HEK293 (cell line): ENCODE data around the gene MEST.

ENCODE experiments used
- CTCF ChIA-PET: fragments of 350-600 bp; formaldehyde crosslinking; extraction: SDS; loops from one replicate; lab custom pipeline; 2021; ENCODE audit warnings: antibody characterized with exemption; lab: Yijun Ruan, JAX
- POLR2A ChIA-PET: fragments of 300-600 bp; formaldehyde crosslinking; extraction: SDS; loops from one replicate; lab custom pipeline; 2020; ENCODE audit warnings: antibody characterized with exemption, inconsistent platforms; lab: Yijun Ruan, JAX
- H3K27ac ChIP-seq: fragments of 200-500 bp; sonication (Bioruptor generic); 2 replicates; pipeline ENCODE4 v1.5.1; 2014; ENCODE audit warnings: low read depth, low read length, control low read depth, inconsistent platforms; ENCODE audit errors: extremely low read depth
- H3K36me3 ChIP-seq, 2 experiments: fragments of 200-500 bp in 1 of 2; sonication (Bioruptor generic) in 1 of 2; 1 replicate in 1 of 2; 2 replicates in 1 of 2; pipeline ENCODE4 v1.5.1; 2014 to 2017; ENCODE audit warnings: inconsistent platforms in 2 of 2, low read length in 2 of 2; ENCODE audit not compliant: control insufficient read depth in 2 of 2, insufficient read depth in 1 of 2
- H3K4me1 ChIP-seq: fragments of 200-500 bp; sonication (Bioruptor generic); 2 replicates; pipeline ENCODE4 v1.5.1; 2014; ENCODE audit warnings: mild to moderate bottlenecking, low read length, inconsistent platforms; ENCODE audit not compliant: control insufficient read depth, insufficient read depth
- H3K4me3 ChIP-seq: 2 replicates; pipeline ENCODE4 v1.5.1; 2011; ENCODE audit warnings: low read depth, mild to moderate bottlenecking, control low read depth, low read length, moderate library complexity
- H3K9me3 ChIP-seq: fragments of 200-500 bp; sonication (Bioruptor generic); 2 replicates; pipeline ENCODE4 v1.5.1; 2014; ENCODE audit warnings: low read depth, low read length, inconsistent platforms; ENCODE audit not compliant: control insufficient read depth, insufficient read depth
- BCL11A ChIP-seq: fragments of 450-650 bp; formaldehyde crosslinking; IDR thresholded peaks from 2 replicates; pipeline ENCODE4 v1.5.1; 2016; ENCODE audit warnings: low read depth, missing biosample characterization, missing genetic modification characterization
- BCL11B ChIP-seq: fragments of 450-650 bp; formaldehyde crosslinking; IDR thresholded peaks from 2 replicates; pipeline ENCODE4 v1.5.1; 2016; ENCODE audit warnings: low read depth, missing biosample characterization, missing genetic modification characterization
- GLIS1 ChIP-seq: fragments of 450-650 bp; formaldehyde crosslinking; IDR thresholded peaks from 2 replicates; pipeline ENCODE4 v1.5.1; 2016; ENCODE audit warnings: missing biosample characterization, missing genetic modification characterization
- IKZF3 ChIP-seq: fragments of 450-650 bp; IDR thresholded peaks from 2 replicates; pipeline ENCODE4 v1.5.0; 2018; ENCODE audit warnings: missing biosample characterization, mild to moderate bottlenecking, missing genetic modification characterization, moderate library complexity
- INSM2 ChIP-seq: fragments of 450-650 bp; formaldehyde crosslinking; IDR thresholded peaks from 2 replicates; pipeline ENCODE4 v1.5.1; 2016; ENCODE audit warnings: missing biosample characterization, missing genetic modification characterization
- KLF8 ChIP-seq: fragments of 450-650 bp; formaldehyde crosslinking; IDR thresholded peaks from 2 replicates; pipeline ENCODE4 v1.5.1; 2016; ENCODE audit warnings: missing biosample characterization, missing genetic modification characterization
- PRDM1 ChIP-seq: fragments of 450-650 bp; formaldehyde crosslinking; IDR thresholded peaks from 2 replicates; pipeline ENCODE4; 2016; ENCODE audit warnings: missing biosample characterization, missing genetic modification characterization
- ZEB2 ChIP-seq: fragments of 450-650 bp; formaldehyde crosslinking; IDR thresholded peaks from 2 replicates; pipeline ENCODE4 v1.5.1; 2016; ENCODE audit warnings: missing biosample characterization, missing genetic modification characterization
- ZNF10 ChIP-seq: fragments of 450-650 bp; formaldehyde crosslinking; IDR thresholded peaks from 2 replicates; pipeline ENCODE4 v1.5.1; 2017; ENCODE audit warnings: missing biosample characterization, missing genetic modification characterization
- ZNF133 ChIP-seq: fragments of 450-650 bp; formaldehyde crosslinking; IDR thresholded peaks from 2 replicates; pipeline ENCODE4 v1.5.1; 2016; ENCODE audit warnings: missing biosample characterization, missing genetic modification characterization
- ZNF169 ChIP-seq: fragments of 450-650 bp; formaldehyde crosslinking; IDR thresholded peaks from 2 replicates; pipeline ENCODE4 v1.5.1; 2016; ENCODE audit warnings: missing biosample characterization, missing genetic modification characterization
- ZNF174 ChIP-seq: fragments of 450-650 bp; formaldehyde crosslinking; IDR thresholded peaks from 2 replicates; pipeline ENCODE4 v1.5.0; 2017; ENCODE audit warnings: missing biosample characterization, mild to moderate bottlenecking, missing genetic modification characterization
- ZNF211 ChIP-seq: fragments of 450-650 bp; formaldehyde crosslinking; IDR thresholded peaks from 2 replicates; pipeline ENCODE4 v1.5.1; 2016; ENCODE audit warnings: low read depth, missing biosample characterization, missing genetic modification characterization
- ZNF501 ChIP-seq: fragments of 450-650 bp; formaldehyde crosslinking; IDR thresholded peaks from 2 replicates; pipeline ENCODE4 v1.5.1; 2016; ENCODE audit warnings: missing biosample characterization, missing genetic modification characterization
- ZNF558 ChIP-seq: fragments of 450-650 bp; formaldehyde crosslinking; IDR thresholded peaks from 2 replicates; pipeline ENCODE4 v1.5.1; 2016; ENCODE audit warnings: missing biosample characterization, missing genetic modification characterization
- ZNF571 ChIP-seq: fragments of 450-650 bp; formaldehyde crosslinking; IDR thresholded peaks from 2 replicates; pipeline ENCODE4 v1.5.0; 2017; ENCODE audit warnings: missing biosample characterization, missing genetic modification characterization
- ZNF580 ChIP-seq: fragments of 450-650 bp; formaldehyde crosslinking; IDR thresholded peaks from 2 replicates; pipeline ENCODE4 v1.5.1; 2016; ENCODE audit warnings: missing biosample characterization, missing genetic modification characterization
- ZNF768 ChIP-seq: fragments of 450-650 bp; formaldehyde crosslinking; IDR thresholded peaks from 2 replicates; pipeline ENCODE4 v1.5.1; 2018; ENCODE audit warnings: missing biosample characterization, mild to moderate bottlenecking, missing genetic modification characterization
- ZNF785 ChIP-seq: fragments of 450-650 bp; formaldehyde crosslinking; IDR thresholded peaks from 2 replicates; pipeline ENCODE4 v1.5.1; 2016; ENCODE audit warnings: missing biosample characterization, missing genetic modification characterization
- ZSCAN18 ChIP-seq: fragments of 450-650 bp; formaldehyde crosslinking; IDR thresholded peaks from 2 replicates; pipeline ENCODE4 v1.5.1; 2016; ENCODE audit warnings: missing biosample characterization, missing genetic modification characterization
- TF ChIP-seq, protein P1 (sequence below): fragments of 450-650 bp; formaldehyde crosslinking; IDR thresholded peaks from 2 replicates; pipeline ENCODE4 v1.5.1; 2016; ENCODE audit warnings: missing biosample characterization, missing genetic modification characterization
- TF ChIP-seq, protein P2 (sequence below): fragments of 450-650 bp; formaldehyde crosslinking; IDR thresholded peaks from 2 replicates; pipeline ENCODE4 v1.5.1; 2016; ENCODE audit warnings: missing biosample characterization, missing genetic modification characterization
- TF ChIP-seq, protein P3 (sequence below): fragments of 450-650 bp; formaldehyde crosslinking; IDR thresholded peaks from 2 replicates; pipeline ENCODE4 v1.5.1; 2017; ENCODE audit warnings: missing biosample characterization, missing genetic modification characterization

The MEST gene

DNA sequence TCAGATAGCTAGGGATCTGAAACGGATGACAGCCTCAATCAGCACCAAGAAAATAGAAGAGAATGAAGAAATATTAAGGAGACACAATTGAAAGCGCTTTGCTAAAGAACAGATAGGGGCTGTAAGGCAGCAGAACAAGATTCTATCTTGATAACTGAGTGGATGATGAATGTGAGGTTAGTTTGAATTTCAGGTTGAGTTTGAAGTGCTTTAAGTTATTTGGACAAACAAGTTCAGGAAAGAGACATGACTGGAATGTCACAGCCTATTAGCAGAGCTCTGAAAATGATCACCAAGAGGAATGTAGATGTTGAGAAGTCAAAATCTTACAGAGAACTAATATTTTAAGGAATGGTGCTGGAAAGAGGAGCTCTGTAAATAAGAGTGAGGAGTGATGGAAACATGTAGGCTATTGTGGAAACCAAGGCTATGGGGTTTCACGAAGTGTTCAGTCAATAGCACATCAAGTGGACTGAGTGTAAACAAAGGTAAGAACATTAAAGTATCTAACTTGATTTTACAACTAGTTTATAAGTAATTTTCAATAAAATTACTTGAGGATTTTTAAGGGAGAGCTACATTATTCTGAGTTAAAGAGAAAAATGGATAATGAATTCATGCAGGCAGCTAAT, 61.6 kb downstream of the MEST start:
- Histone ChIP-seq H3K9me3 (no peaks in the 10 kb centered on the region), H3K4me1 (no peaks in the 10 kb centered on the region), H3K27ac (no peak overlapping the region), H3K4me3 (no peak overlapping the region)
- ChIA-PET CTCF (no interaction called here), POLR2A (no interaction called here)
- TF ChIP-seq GLIS1 (tag by site-specific recombination) (no peak), ZNF169 (tag by site-specific recombination) (no peak), ZNF580 (tag by site-specific recombination) (no peak), KLF8 (tag by site-specific recombination) (no peak), ZNF571 (tag by site-specific recombination) (no peak), IKZF3 (no peak), ZNF174 (tag by site-specific recombination) (no peak), PRDM1 (tag by site-specific recombination) (no peak), ZNF785 (tag by site-specific recombination) (no peak), BCL11A (no peak), ZNF10 (no peak)
- TF ChIP-seq, all 188 proteins: peak for 0
- peaks cover 0 to 31% of the 10 kb centered on the region in 2 experiments; a peak in 2 of 3 replicates for H3K36me3 ChIP-seq

GRCh38 chr7:130554481-130554880, 62.6 kb downstream of the MEST start:
- H3K4me3 ChIP-seq: no peak overlapping the region
- POLR2A ChIA-PET: no interaction called here
- peaks cover 0 to 30% of the 10 kb centered on the region in 2 experiments; a peak in 2 of 3 replicates for H3K36me3 ChIP-seq
- no peak overlapping the region for H3K27ac ChIP-seq
- CTCF ChIA-PET: no interaction called here
- H3K4me1 ChIP-seq: no peaks in the 10 kb centered on the region
- TF ChIP-seq ZNF133 (tag by site-specific recombination) (no peak), BCL11B (tag by site-specific recombination) (no peak), ZNF558 (no peak), ZNF501 (tag by site-specific recombination) (no peak), ZNF211 (tag by site-specific recombination) (no peak), ZEB2 (tag by site-specific recombination) (no peak), ZSCAN18 (tag by site-specific recombination) (no peak), INSM2 (no peak), ZNF768 (tag by site-specific recombination) (no peak)
- TF ChIP-seq, protein P1, sequence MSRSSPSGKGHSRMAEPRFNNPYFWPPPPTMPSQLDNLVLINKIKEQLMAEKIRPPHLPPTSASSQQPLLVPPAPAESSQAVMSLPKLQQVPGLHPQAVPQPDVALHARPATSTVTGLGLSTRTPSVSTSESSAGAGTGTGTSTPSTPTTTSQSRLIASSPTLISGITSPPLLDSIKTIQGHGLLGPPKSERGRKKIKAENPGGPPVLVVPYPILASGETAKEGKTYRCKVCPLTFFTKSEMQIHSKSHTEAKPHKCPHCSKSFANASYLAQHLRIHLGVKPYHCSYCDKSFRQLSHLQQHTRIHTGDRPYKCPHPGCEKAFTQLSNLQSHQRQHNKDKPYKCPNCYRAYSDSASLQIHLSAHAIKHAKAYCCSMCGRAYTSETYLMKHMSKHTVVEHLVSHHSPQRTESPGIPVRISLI: no peak
- TF ChIP-seq, protein P2, sequence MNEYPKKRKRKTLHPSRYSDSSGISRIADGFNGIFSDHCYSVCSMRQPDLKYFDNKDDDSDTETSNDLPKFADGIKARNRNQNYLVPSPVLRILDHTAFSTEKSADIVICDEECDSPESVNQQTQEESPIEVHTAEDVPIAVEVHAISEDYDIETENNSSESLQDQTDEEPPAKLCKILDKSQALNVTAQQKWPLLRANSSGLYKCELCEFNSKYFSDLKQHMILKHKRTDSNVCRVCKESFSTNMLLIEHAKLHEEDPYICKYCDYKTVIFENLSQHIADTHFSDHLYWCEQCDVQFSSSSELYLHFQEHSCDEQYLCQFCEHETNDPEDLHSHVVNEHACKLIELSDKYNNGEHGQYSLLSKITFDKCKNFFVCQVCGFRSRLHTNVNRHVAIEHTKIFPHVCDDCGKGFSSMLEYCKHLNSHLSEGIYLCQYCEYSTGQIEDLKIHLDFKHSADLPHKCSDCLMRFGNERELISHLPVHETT (tag by site-specific recombination): no peak
- TF ChIP-seq, protein P3, sequence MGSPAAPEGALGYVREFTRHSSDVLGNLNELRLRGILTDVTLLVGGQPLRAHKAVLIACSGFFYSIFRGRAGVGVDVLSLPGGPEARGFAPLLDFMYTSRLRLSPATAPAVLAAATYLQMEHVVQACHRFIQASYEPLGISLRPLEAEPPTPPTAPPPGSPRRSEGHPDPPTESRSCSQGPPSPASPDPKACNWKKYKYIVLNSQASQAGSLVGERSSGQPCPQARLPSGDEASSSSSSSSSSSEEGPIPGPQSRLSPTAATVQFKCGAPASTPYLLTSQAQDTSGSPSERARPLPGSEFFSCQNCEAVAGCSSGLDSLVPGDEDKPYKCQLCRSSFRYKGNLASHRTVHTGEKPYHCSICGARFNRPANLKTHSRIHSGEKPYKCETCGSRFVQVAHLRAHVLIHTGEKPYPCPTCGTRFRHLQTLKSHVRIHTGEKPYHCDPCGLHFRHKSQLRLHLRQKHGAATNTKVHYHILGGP (tag by site-specific recombination): no peak
- no peaks in the 10 kb centered on the region for H3K9me3 ChIP-seq
